Panc1 (cell line): Measurements from ENCODE around the gene BCAN.

ENCODE experiments used
- POLR2AphosphoS5 ChIP-seq: IDR thresholded peaks from 2 replicates; pipeline ENCODE4 v1.6.1; 2012; ENCODE audit warnings: mild to moderate bottlenecking, low read depth, low read length, moderate library complexity
- TCF7L2 ChIP-seq: IDR thresholded peaks from 2 replicates; pipeline ENCODE4 v1.6.1; 2011; ENCODE audit warnings: mild to moderate bottlenecking, low read depth, low read length, inconsistent platforms
- TF ChIP-seq, protein P1 (sequence below): fragments of 450-650 bp; IDR thresholded peaks from 2 replicates; pipeline ENCODE4 v1.5.1; 2017; ENCODE audit warnings: mild to moderate bottlenecking
- TF ChIP-seq, protein P2 (sequence below), 2 experiments: IDR thresholded peaks; 2 replicates each; pipeline ENCODE4 v1.6.1; 2011 to 2012; ENCODE audit warnings: low read depth in 2 of 2, control low read depth in 1 of 2, low read length in 1 of 2, mild to moderate bottlenecking in 1 of 2, moderate library complexity in 1 of 2; ENCODE audit not compliant: insufficient read depth in 1 of 2

DNA sequence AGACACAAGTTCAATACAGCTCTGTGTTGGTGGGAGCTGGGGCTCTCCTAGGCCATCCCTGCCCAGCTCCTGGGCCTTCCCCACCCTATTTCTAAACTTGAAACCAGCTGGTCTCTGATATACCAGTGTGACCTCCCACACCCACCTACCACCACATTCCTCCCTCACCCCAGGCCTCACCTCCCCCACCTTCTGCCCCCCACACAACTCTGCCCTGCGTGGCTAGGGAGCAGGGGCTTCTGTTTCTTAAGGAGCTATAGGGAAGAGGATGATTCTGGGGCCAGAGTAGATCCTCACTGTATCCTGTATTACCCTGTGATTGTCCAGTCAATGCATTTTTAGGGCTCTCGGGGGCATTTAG, 18.8 kb downstream of the BCAN start:
- TF ChIP-seq, protein P1, sequence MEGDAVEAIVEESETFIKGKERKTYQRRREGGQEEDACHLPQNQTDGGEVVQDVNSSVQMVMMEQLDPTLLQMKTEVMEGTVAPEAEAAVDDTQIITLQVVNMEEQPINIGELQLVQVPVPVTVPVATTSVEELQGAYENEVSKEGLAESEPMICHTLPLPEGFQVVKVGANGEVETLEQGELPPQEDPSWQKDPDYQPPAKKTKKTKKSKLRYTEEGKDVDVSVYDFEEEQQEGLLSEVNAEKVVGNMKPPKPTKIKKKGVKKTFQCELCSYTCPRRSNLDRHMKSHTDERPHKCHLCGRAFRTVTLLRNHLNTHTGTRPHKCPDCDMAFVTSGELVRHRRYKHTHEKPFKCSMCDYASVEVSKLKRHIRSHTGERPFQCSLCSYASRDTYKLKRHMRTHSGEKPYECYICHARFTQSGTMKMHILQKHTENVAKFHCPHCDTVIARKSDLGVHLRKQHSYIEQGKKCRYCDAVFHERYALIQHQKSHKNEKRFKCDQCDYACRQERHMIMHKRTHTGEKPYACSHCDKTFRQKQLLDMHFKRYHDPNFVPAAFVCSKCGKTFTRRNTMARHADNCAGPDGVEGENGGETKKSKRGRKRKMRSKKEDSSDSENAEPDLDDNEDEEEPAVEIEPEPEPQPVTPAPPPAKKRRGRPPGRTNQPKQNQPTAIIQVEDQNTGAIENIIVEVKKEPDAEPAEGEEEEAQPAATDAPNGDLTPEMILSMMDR: no peak
- TF ChIP-seq, protein P2, sequence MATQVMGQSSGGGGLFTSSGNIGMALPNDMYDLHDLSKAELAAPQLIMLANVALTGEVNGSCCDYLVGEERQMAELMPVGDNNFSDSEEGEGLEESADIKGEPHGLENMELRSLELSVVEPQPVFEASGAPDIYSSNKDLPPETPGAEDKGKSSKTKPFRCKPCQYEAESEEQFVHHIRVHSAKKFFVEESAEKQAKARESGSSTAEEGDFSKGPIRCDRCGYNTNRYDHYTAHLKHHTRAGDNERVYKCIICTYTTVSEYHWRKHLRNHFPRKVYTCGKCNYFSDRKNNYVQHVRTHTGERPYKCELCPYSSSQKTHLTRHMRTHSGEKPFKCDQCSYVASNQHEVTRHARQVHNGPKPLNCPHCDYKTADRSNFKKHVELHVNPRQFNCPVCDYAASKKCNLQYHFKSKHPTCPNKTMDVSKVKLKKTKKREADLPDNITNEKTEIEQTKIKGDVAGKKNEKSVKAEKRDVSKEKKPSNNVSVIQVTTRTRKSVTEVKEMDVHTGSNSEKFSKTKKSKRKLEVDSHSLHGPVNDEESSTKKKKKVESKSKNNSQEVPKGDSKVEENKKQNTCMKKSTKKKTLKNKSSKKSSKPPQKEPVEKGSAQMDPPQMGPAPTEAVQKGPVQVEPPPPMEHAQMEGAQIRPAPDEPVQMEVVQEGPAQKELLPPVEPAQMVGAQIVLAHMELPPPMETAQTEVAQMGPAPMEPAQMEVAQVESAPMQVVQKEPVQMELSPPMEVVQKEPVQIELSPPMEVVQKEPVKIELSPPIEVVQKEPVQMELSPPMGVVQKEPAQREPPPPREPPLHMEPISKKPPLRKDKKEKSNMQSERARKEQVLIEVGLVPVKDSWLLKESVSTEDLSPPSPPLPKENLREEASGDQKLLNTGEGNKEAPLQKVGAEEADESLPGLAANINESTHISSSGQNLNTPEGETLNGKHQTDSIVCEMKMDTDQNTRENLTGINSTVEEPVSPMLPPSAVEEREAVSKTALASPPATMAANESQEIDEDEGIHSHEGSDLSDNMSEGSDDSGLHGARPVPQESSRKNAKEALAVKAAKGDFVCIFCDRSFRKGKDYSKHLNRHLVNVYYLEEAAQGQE (IDR thresholded peaks at IDR 0.05; ENCODE audit: insufficient read depth in 1 of 2, low read depth in 2 of 2, low read length in 1 of 2): no peak
- TF ChIP-seq POLR2AphosphoS5 (no peak), TCF7L2 (no peak)
